ENCODE results near the gene LYRM2.

Gene LYRM2

GRCh38 chr6:89638320-89639195 is at the start of gene LYRM2:
LYRM2 (minus strand) TSS chr6:89638747; CDS start chr6:89638716, 31 bp downstream.
- H3K4me3 ChIP-seq (ENCODE audit: low read length): peak within 1 kb of the TSS; percentile 81
- TF ChIP-seq ZNF274 (IDR thresholded peaks at IDR 0.05; ENCODE audit: low read depth, low read length): no peak

GRCh38 chr6:89688328-89688727 is 49.8 kb upstream of the LYRM2 start:
- TF ChIP-seq ZNF274 (IDR thresholded peaks at IDR 0.05; ENCODE audit: low read depth, low read length): no peak
- H3K4me3 ChIP-seq (ENCODE audit: low read length): no peak overlapping the region

GRCh38 chr6:89685311-89685710 is 46.8 kb upstream of the LYRM2 start:
- no peak for TF ChIP-seq ZNF274 (IDR thresholded peaks at IDR 0.05; ENCODE audit: low read depth, low read length)

GRCh38 chr6:89682991-89683390 is 44.4 kb upstream of the LYRM2 start:
- H3K4me3 ChIP-seq (ENCODE audit: low read length): no peak overlapping the region
- TF ChIP-seq ZNF274 (IDR thresholded peaks at IDR 0.05; ENCODE audit: low read depth, low read length): no peak

More at GRCh38 chr6:89685311-89685710, 46.8 kb upstream of the LYRM2 start:
- H3K4me3 ChIP-seq (ENCODE audit: low read length): no peak overlapping the region

GRCh38 chr6:89681983-89682564 is 43.5 kb upstream of the LYRM2 start:
- TF ChIP-seq ZNF274 (IDR thresholded peaks at IDR 0.05; ENCODE audit: low read depth, low read length): no peak

GRCh38 chr6:89680551-89680950 is 42.0 kb upstream of the LYRM2 start:
- no peak overlapping the region for H3K4me3 ChIP-seq (ENCODE audit: low read length)
- no peak for TF ChIP-seq ZNF274 (IDR thresholded peaks at IDR 0.05; ENCODE audit: low read depth, low read length)

More at GRCh38 chr6:89681983-89682564, 43.5 kb upstream of the LYRM2 start:
- H3K4me3 ChIP-seq (ENCODE audit: low read length): no peak overlapping the region

GRCh38 chr6:89680150-89680549 is 41.6 kb upstream of the LYRM2 start:
- no peak overlapping the region for H3K4me3 ChIP-seq (ENCODE audit: low read length)

GRCh38 chr6:89679215-89680120 is 40.9 kb upstream of the LYRM2 start:
- H3K4me3 ChIP-seq (ENCODE audit: low read length): no peak overlapping the region
- no peak for TF ChIP-seq ZNF274 (IDR thresholded peaks at IDR 0.05; ENCODE audit: low read depth, low read length)

More at GRCh38 chr6:89680150-89680549, 41.6 kb upstream of the LYRM2 start:
- no peak for TF ChIP-seq ZNF274 (IDR thresholded peaks at IDR 0.05; ENCODE audit: low read depth, low read length)

GRCh38 chr6:89678531-89678930 is 40.0 kb upstream of the LYRM2 start:
- no peak overlapping the region for H3K4me3 ChIP-seq (ENCODE audit: low read length)
- TF ChIP-seq ZNF274 (IDR thresholded peaks at IDR 0.05; ENCODE audit: low read depth, low read length): no peak

- H3K4me3 ChIP-seq (ENCODE audit: low read length): no peak overlapping the region
- TF ChIP-seq ZNF274 (IDR thresholded peaks at IDR 0.05; ENCODE audit: low read depth, low read length): no peak
These were observed 37.6 kb upstream of the LYRM2 start for GRCh38 chr6:89675949-89676748.

- TF ChIP-seq ZNF274 (IDR thresholded peaks at IDR 0.05; ENCODE audit: low read depth, low read length): no peak
- H3K4me3 ChIP-seq (ENCODE audit: low read length): no peak overlapping the region
These were observed 32.5 kb upstream of the LYRM2 start for GRCh38 chr6:89670935-89671565.

GRCh38 chr6:89669002-89669401 is 30.5 kb upstream of the LYRM2 start:
- no peak overlapping the region for H3K4me3 ChIP-seq (ENCODE audit: low read length)
- no peak for TF ChIP-seq ZNF274 (IDR thresholded peaks at IDR 0.05; ENCODE audit: low read depth, low read length)

Measured in GM08714 (cell line).